ENCODE results near the gene TRIO. TPM values are rescaled to one million over a fixed set of nuclear protein-coding genes. Genes with fewer than 3 reads are reported as not detected.

The TRIO gene
- total and polyA plus RNA-seq, 2 donors (not counting 3 experiments of a cell fraction or from before 2014, with no cell fraction given) = 82.9 to 248 TPM

- POLR2A ChIA-PET = no interaction called here
- CTCF ChIA-PET = interaction anchor here (2.6 kb wide), 1 partner anchor 263 kb away, joined by 18 read pairs; no protein-coding TSS in a partner anchor
- H3K27ac ChIP-seq (ENCODE audit: insufficient read depth, low read depth, low read length) = no peak overlapping the region
- no peak overlapping the region for H3K9ac ChIP-seq (replicated peaks; ENCODE audit: extremely low read depth, insufficient read depth, low read length)
- FAIRE-seq = no peak
- no peak for DNase-seq (ENCODE audit: low read depth, low spot score)
- H4K20me1 ChIP-seq (replicated peaks; ENCODE audit: control insufficient read depth, extremely low read depth, insufficient read depth, low read length) = no peaks in the 10 kb centered on the region
- no peaks in the 10 kb centered on the region for H3K4me1 ChIP-seq (ENCODE audit: control insufficient read depth, extremely low read depth, insufficient read depth, low read length)
- peaks cover 9% of the 10 kb centered on the region for H3K79me2 ChIP-seq (ENCODE audit: control insufficient read depth, insufficient read depth, low read length)
- H3K4me2 ChIP-seq (ENCODE audit: insufficient read depth, low read length) = no peak overlapping the region
- no peak overlapping the region for H3K4me3 ChIP-seq (replicated peaks in 1 of 3; ENCODE audit: insufficient read depth in 1 of 3, low read depth in 1 of 3, low read length in 3 of 3)
- H3K9me3 ChIP-seq (replicated peaks; ENCODE audit: control insufficient read depth, insufficient read depth, low read length) = no peaks in the 10 kb centered on the region
- peaks cover 34 to 39% of the 10 kb centered on the region in 2 experiments for H3K36me3 ChIP-seq (ENCODE audit: control insufficient read depth in 2 of 2, extremely low read depth in 1 of 2, insufficient read depth in 2 of 2, low read length in 2 of 2)
- TF ChIP-seq EZH2 (IDR thresholded peaks at IDR 0.05; ENCODE audit: borderline replicate concordance, low read depth, low read length, severe bottlenecking) (no peak), CTCF (IDR thresholded peaks at IDR 0.05; ENCODE audit: extremely low read depth in 1 of 2, insufficient read depth in 1 of 2, low read depth in 1 of 2, low read length in 2 of 2) (no peak)
- no peaks in the 10 kb centered on the region for H3K27me3 ChIP-seq (ENCODE audit: control insufficient read depth in 2 of 2, insufficient read depth in 2 of 2, low read length in 2 of 2)
- dilution Hi-C loops (cut with MboI; ENCODE audit: extremely low pct_ligation_motif_present, low sequenced_read_pairs) (loop anchor here (25.0 kb wide), 1 partner anchor 252 kb away; no protein-coding TSS in a partner anchor), intact Hi-C loops (cut with micrococcal nuclease) (no loop called here)
- H2AFZ ChIP-seq (ENCODE audit: low read depth, low read length) = no peak overlapping the region
- H3K9me1 ChIP-seq (replicated peaks; ENCODE audit: control insufficient read depth, extremely low read depth, insufficient read depth, low read length) = no peaks in the 10 kb centered on the region
- BruUV-seq (replicated peaks) = no TSS peak
Observed at GRCh38 chr5:14385019-14385418, 241.9 kb downstream of the TRIO start.

- intact Hi-C loops (cut with micrococcal nuclease) = no loop called here
- Histone ChIP-seq H3K4me2 (ENCODE audit: insufficient read depth, low read length) (no peak overlapping the region), H3K27me3 (ENCODE audit: control insufficient read depth in 2 of 2, insufficient read depth in 2 of 2, low read length in 2 of 2) (no peaks in the 10 kb centered on the region), H3K9ac (replicated peaks; ENCODE audit: extremely low read depth, insufficient read depth, low read length) (no peak overlapping the region), H3K9me1 (replicated peaks; ENCODE audit: control insufficient read depth, extremely low read depth, insufficient read depth, low read length) (no peaks in the 10 kb centered on the region), H3K4me1 (ENCODE audit: control insufficient read depth, extremely low read depth, insufficient read depth, low read length) (no peaks in the 10 kb centered on the region), H3K79me2 (ENCODE audit: control insufficient read depth, insufficient read depth, low read length) (peaks cover 7% of the 10 kb centered on the region), H3K9me3 (replicated peaks; ENCODE audit: control insufficient read depth, insufficient read depth, low read length) (no peaks in the 10 kb centered on the region), H3K4me3 (replicated peaks in 1 of 3; ENCODE audit: insufficient read depth in 1 of 3, low read depth in 1 of 3, low read length in 3 of 3) (no peak overlapping the region), H3K36me3 (ENCODE audit: control insufficient read depth in 2 of 2, extremely low read depth in 1 of 2, insufficient read depth in 2 of 2, low read length in 2 of 2) (peaks cover 26 to 43% of the 10 kb centered on the region in 2 experiments), H3K27ac (ENCODE audit: insufficient read depth, low read depth, low read length) (no peak overlapping the region), H4K20me1 (replicated peaks; ENCODE audit: control insufficient read depth, extremely low read depth, insufficient read depth, low read length) (no peaks in the 10 kb centered on the region), H2AFZ (ENCODE audit: low read depth, low read length) (no peak overlapping the region)
- TF ChIP-seq JUN (IDR thresholded peaks at IDR 0.05; ENCODE audit: borderline replicate concordance, insufficient read depth, insufficient read length, low read depth) = no peak
- no peak for TF ChIP-seq GATA2 (IDR thresholded peaks at IDR 0.05; ENCODE audit: insufficient read depth, insufficient read length, low read depth, low read length)
- TF ChIP-seq POLR2A (IDR thresholded peaks at IDR 0.05; ENCODE audit: low read depth, low read length) = no peak
- TF ChIP-seq EZH2 (IDR thresholded peaks at IDR 0.05; ENCODE audit: borderline replicate concordance, low read depth, low read length, severe bottlenecking) = no peak
- TF ChIP-seq CTCF (IDR thresholded peaks at IDR 0.05; ENCODE audit: extremely low read depth in 1 of 2, insufficient read depth in 1 of 2, low read depth in 1 of 2, low read length in 2 of 2) = no peak
- TF ChIP-seq MYC (IDR thresholded peaks at IDR 0.05; ENCODE audit: low read depth, low read length) = no peak
- TF ChIP-seq MAX (IDR thresholded peaks at IDR 0.05; ENCODE audit: insufficient read depth, insufficient read length) = no peak
- ChIA-PET CTCF (interaction anchor here (0.7 to 2.6 kb wide), 5 partner anchors 13 to 261 kb away, joined by 3 to 18 read pairs (median 4); no protein-coding TSS in a partner anchor), POLR2A (no interaction called here)
- BruUV-seq (replicated peaks) = no TSS peak
- FAIRE-seq = no peak
- no peak for DNase-seq (ENCODE audit: low read depth, low spot score)
- dilution Hi-C loops (cut with MboI; ENCODE audit: extremely low pct_ligation_motif_present, low sequenced_read_pairs) = loop anchor here (25.0 kb wide), 1 partner anchor 250 kb away; no protein-coding TSS in a partner anchor
Observed at GRCh38 chr5:14386884-14387624, 243.9 kb downstream of the TRIO start.
